H1 (cell line): ENCODE data around the gene DIP2C. TPM values are rescaled to one million over a fixed set of nuclear protein-coding genes. Genes with fewer than 3 reads are reported as not detected.
"Not testable (repeated sequence)": the region's sequence is repeated elsewhere in the genome, so short reads cannot be mapped to it uniquely, and the experiment has no call there.

Experiments
- CTCF ChIA-PET: fragments of 300-600 bp; sonication (Branson Sonifier 250); formaldehyde crosslinking; loops from one replicate; lab custom pipeline; 2021; ENCODE audit not compliant: partially characterized antibody; lab: Charles Lee
- POLR2A ChIA-PET: fragments of 300-600 bp; sonication (Branson Sonifier 250); formaldehyde crosslinking; loops from one replicate; lab custom pipeline; 2021; ENCODE audit warnings: inconsistent platforms; ENCODE audit not compliant: partially characterized antibody; lab: Charles Lee
- DNase-seq, 2 experiments: peaks; one replicate each; pipeline versions ENCODE4 v3.0.0 to v3.0.0-alpha.2; 2010 to 2022; ENCODE audit warnings: low spot score in 2 of 2, low read depth in 1 of 2, mixed read lengths in 1 of 2
- FAIRE-seq: peaks from 2 replicates; lab custom pipeline; 2011; peaks lifted over from hg19 to GRCh38; lab: Jason Lieb, UNC
- H2AFZ ChIP-seq: 2 replicates; pipeline ENCODE4 v1.8.1; 2012; ENCODE audit warnings: low read length, inconsistent platforms
- H2AK5ac ChIP-seq: 2 replicates; pipeline ENCODE4 v1.6.1; 2013; ENCODE audit warnings: low read depth, low read length
- H2BK120ac ChIP-seq: replicated peaks from 2 replicates; pipeline ENCODE3; 2013; ENCODE audit warnings: low read depth, low read length, inconsistent platforms
- H2BK12ac ChIP-seq: 2 replicates; pipeline ENCODE4 v1.6.1; 2013; ENCODE audit warnings: low read depth, low read length
- H2BK15ac ChIP-seq: 2 replicates; pipeline ENCODE4 v1.6.1; 2013; ENCODE audit warnings: low read length
- H2BK20ac ChIP-seq: 2 replicates; pipeline ENCODE4 v1.6.1; 2013; ENCODE audit warnings: low read length
- H2BK5ac ChIP-seq: 2 replicates; pipeline ENCODE4 v1.6.1; 2013; ENCODE audit warnings: low read depth, low read length
- H3K14ac ChIP-seq: 2 replicates; pipeline ENCODE4 v1.6.1; 2013; ENCODE audit warnings: inconsistent platforms; ENCODE audit not compliant: insufficient read length
- H3K18ac ChIP-seq: 2 replicates; pipeline ENCODE4 v1.6.1; 2013; ENCODE audit warnings: low read length; ENCODE audit errors: extremely low read depth
- H3K23ac ChIP-seq: 2 replicates; pipeline ENCODE4 v1.6.1; 2013; ENCODE audit warnings: inconsistent platforms; ENCODE audit not compliant: insufficient read length
- H3K23me2 ChIP-seq: 2 replicates; pipeline ENCODE4 v1.6.1; 2013; ENCODE audit warnings: low read depth, low read length
- H3K27ac ChIP-seq: 2 replicates; pipeline ENCODE4 v1.6.1; 2011; ENCODE audit warnings: low read depth, low read length, inconsistent platforms
- H3K27me3 ChIP-seq, 4 experiments: replicated peaks in 1 of 4; 1 replicate in 1 of 4; 2 replicates in 3 of 4; pipeline versions ENCODE4 v1.6.1 to v1.8.1; 2011 to 2013; ENCODE audit warnings: low read length in 3 of 4, mild to moderate bottlenecking in 3 of 4, inconsistent platforms in 2 of 4, mixed read lengths in 2 of 4, moderate library complexity in 1 of 4; ENCODE audit not compliant: control insufficient read depth in 3 of 4, insufficient read depth in 3 of 4; ENCODE audit errors: extremely low read depth in 1 of 4
- H3K36me3 ChIP-seq, 4 experiments: 2 replicates each; pipeline versions ENCODE4 v1.6.1 to v1.8.1; 2011 to 2013; ENCODE audit warnings: mild to moderate bottlenecking in 4 of 4, low read length in 3 of 4, moderate library complexity in 2 of 4, control low read depth in 1 of 4, inconsistent platforms in 1 of 4; ENCODE audit not compliant: insufficient read depth in 4 of 4, control insufficient read depth in 2 of 4
- H3K4ac ChIP-seq: replicated peaks from 2 replicates; pipeline ENCODE3; 2013; ENCODE audit warnings: low read length, low read depth, mixed read lengths, inconsistent platforms; ENCODE audit not compliant: insufficient read length
- H3K4me1 ChIP-seq, 4 experiments: replicated peaks in 1 of 4; 1 replicate in 1 of 4; 2 replicates in 3 of 4; pipeline versions ENCODE4 v1.6.1 to v1.8.1; 2011 to 2013; ENCODE audit warnings: low read length in 3 of 4, inconsistent platforms in 2 of 4, mixed read lengths in 1 of 4; ENCODE audit not compliant: insufficient read depth in 4 of 4, control insufficient read depth in 3 of 4
- H3K4me2 ChIP-seq, 2 experiments: 2 replicates each; pipeline versions ENCODE4 v1.6.1 to v1.8.1; 2011 to 2013; ENCODE audit warnings: low read depth in 2 of 2, low read length in 2 of 2, control low read depth in 1 of 2, inconsistent platforms in 1 of 2, mild to moderate bottlenecking in 1 of 2; ENCODE audit not compliant: insufficient read depth in 1 of 2
- H3K4me3 ChIP-seq, 4 experiments: fragments of 200-600, 300-600 bp in 1 of 4; sonication (generic), shearing (Covaris generic), sonication (Bioruptor Twin) in 1 of 4; 2 replicates each; pipeline versions ENCODE4 v1.5.1 to v1.8.1; 2011 to 2016; ENCODE audit warnings: low read length in 4 of 4, low read depth in 3 of 4, control low read depth in 2 of 4, inconsistent platforms in 2 of 4, mild to moderate bottlenecking in 2 of 4, mixed read lengths in 1 of 4, moderate library complexity in 1 of 4; ENCODE audit not compliant: insufficient read depth in 2 of 4; ENCODE audit errors: extremely low read depth in 1 of 4
- H3K56ac ChIP-seq: replicated peaks from 2 replicates; pipeline ENCODE3; 2013; ENCODE audit warnings: low read depth, mild to moderate bottlenecking, mixed read lengths, low read length, inconsistent platforms; ENCODE audit not compliant: insufficient read length
- H3K79me1 ChIP-seq: 2 replicates; pipeline ENCODE4 v1.6.1; 2013; ENCODE audit warnings: low read depth, low read length, control low read depth
- H3K79me2 ChIP-seq, 2 experiments: 2 replicates each; pipeline versions ENCODE4 v1.6.1 to v1.8.1; 2012 to 2013; ENCODE audit warnings: low read length in 2 of 2, mild to moderate bottlenecking in 2 of 2, inconsistent platforms in 1 of 2; ENCODE audit not compliant: insufficient read depth in 2 of 2, control insufficient read depth in 1 of 2
- H3K9ac ChIP-seq, 4 experiments: replicated peaks in 1 of 4; 1 replicate in 1 of 4; 2 replicates in 3 of 4; pipeline versions ENCODE4 v1.6.1 to v1.8.1; 2011 to 2013; ENCODE audit warnings: low read depth in 3 of 4, low read length in 3 of 4, control low read depth in 2 of 4, mild to moderate bottlenecking in 2 of 4, moderate library complexity in 2 of 4, inconsistent platforms in 1 of 4; ENCODE audit errors: extremely low read depth in 1 of 4
- H3K9me3 ChIP-seq, 2 experiments: 2 replicates each; pipeline versions ENCODE4 v1.6.1 to v1.8.1; 2012 to 2013; ENCODE audit warnings: mild to moderate bottlenecking in 2 of 2, moderate library complexity in 2 of 2, control low read depth in 1 of 2, inconsistent platforms in 1 of 2, low read depth in 1 of 2, low read length in 1 of 2, mixed read lengths in 1 of 2; ENCODE audit not compliant: insufficient read depth in 2 of 2
- H4K20me1 ChIP-seq, 2 experiments: replicated peaks in 1 of 2; 2 replicates each; pipeline versions ENCODE3 to v1.8.1; 2011 to 2013; ENCODE audit warnings: inconsistent platforms in 2 of 2, low read length in 2 of 2, mild to moderate bottlenecking in 1 of 2; ENCODE audit not compliant: insufficient read depth in 2 of 2, control insufficient read depth in 1 of 2
- H4K5ac ChIP-seq: 2 replicates; pipeline ENCODE4 v1.6.1; 2013; ENCODE audit warnings: low read length, low read depth, mixed read lengths, inconsistent platforms; ENCODE audit not compliant: insufficient read length
- H4K8ac ChIP-seq: 2 replicates; pipeline ENCODE4 v1.8.0; 2013; ENCODE audit warnings: mild to moderate bottlenecking, moderate library complexity, low read length, inconsistent platforms; ENCODE audit not compliant: insufficient read depth; ENCODE audit errors: extremely low read depth
- H4K91ac ChIP-seq: replicated peaks from 2 replicates; pipeline ENCODE3; 2013; ENCODE audit warnings: low read length, mixed read lengths, inconsistent platforms; ENCODE audit not compliant: insufficient read length
- ASH2L ChIP-seq: fragments of 200-600, 300-600 bp; sonication (generic); IDR thresholded peaks from one replicate; pipeline ENCODE4 v1.7.1; 2017; ENCODE audit warnings: low read length
- EZH2 ChIP-seq: fragments of 200-600 bp; sonication (generic); IDR thresholded peaks from 2 replicates; pipeline ENCODE4 v1.7.1; 2012; ENCODE audit warnings: low read depth, mild to moderate bottlenecking, moderate library complexity, low read length, inconsistent platforms; ENCODE audit not compliant: severe bottlenecking
- KDM4A ChIP-seq: IDR thresholded peaks from one replicate; pipeline ENCODE4 v1.7.1; 2012; ENCODE audit warnings: low read depth, mild to moderate bottlenecking, moderate library complexity, low read length, inconsistent platforms; ENCODE audit not compliant: severe bottlenecking
- SAP30 ChIP-seq: fragments of 300-600 bp; sonication (generic); IDR thresholded peaks from 2 replicates; pipeline ENCODE4 v1.7.1; 2012; ENCODE audit warnings: low read length, moderate library complexity, mild to moderate bottlenecking, inconsistent platforms; ENCODE audit not compliant: insufficient read depth, insufficient replicate concordance
- SP1 ChIP-seq: IDR thresholded peaks from 2 replicates; pipeline ENCODE4 v1.6.1; 2011; ENCODE audit warnings: low read depth, low read length
- TBP ChIP-seq: IDR thresholded peaks from 2 replicates; pipeline ENCODE4 v1.6.1; 2011; ENCODE audit warnings: low read depth, low read length, improper control_type of control experiment
- WGBS, 2 experiments: shearing (Covaris generic) in 1 of 2; methylation state at CpG; one replicate each; pipeline versions ENCODE4 v1.1.6 to v1.1.7; 2013 to 2015; ENCODE audit warnings: low lambda C conversion rate in 2 of 2, mixed read lengths in 2 of 2, inconsistent platforms in 1 of 2, low coverage in 1 of 2, missing lambda C conversion rate in 1 of 2; ENCODE audit not compliant: insufficient replicate concordance in 2 of 2, insufficient coverage in 1 of 2, insufficient read length in 1 of 2; ENCODE audit errors: extremely low coverage in 1 of 2, missing lambda C conversion rate in 1 of 2; 5-methylcytosine and 5-hydroxymethylcytosine counted together
- polyA plus RNA-seq, 7 experiments: library from polyadenylated mRNA; depleted of rRNA in 3 of 7; stranded (reverse) in 5 of 7; unstranded in 2 of 7; fragments of >200 nt in 5 of 7; fragments of 200-250 nt in 2 of 7; gene quantifications; 1 replicate in 5 of 7; 2 replicates in 1 of 7; 4 replicates in 1 of 7; pipeline versions ENCODE4 v1.2.1 to v1.2.3, GENCODE V29; 2011 to 2013; ENCODE audit warnings: missing spikeins in 2 of 7, mixed read lengths in 2 of 7
- total RNA-seq: library from RNA; stranded (reverse); fragmentation: NEBNext Ultra II Directional; extraction: Animal tissue kit (Norgen Biotek cat#: 25700); gene quantifications from 2 replicates; pipeline ENCODE4 v1.2.1, GENCODE V29; 2021

DIP2C gene
- total and polyA plus RNA-seq, 2 of the 8 experiments (the other 6 are each of a cell fraction or from before 2014, with no cell fraction given), result 3.8 to 9.3 TPM

DNA sequence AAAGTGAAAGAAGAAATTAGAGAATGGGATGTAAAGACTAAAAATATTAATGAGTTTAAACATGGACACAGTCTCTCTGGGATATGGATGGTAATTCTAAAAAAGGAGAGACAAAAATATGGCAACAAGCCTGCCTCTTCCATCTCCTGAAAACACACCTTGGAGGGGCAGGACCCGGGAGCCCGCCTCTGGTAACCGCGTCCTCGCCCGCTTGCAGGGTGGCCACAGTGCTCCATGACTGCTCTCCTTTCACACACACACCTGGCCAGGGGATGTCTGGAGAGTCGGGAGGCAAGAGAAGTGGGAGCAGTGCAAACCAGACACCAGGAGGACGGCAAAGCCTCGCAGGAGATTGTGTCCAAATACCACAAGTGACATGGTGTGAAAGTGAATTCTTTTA is 387.9 kb downstream of the DIP2C start (continued):
- TF ChIP-seq KDM4A, result no peak
- TF ChIP-seq TBP, result no peak
- TF ChIP-seq SAP30, result no peak
- no peak for TF ChIP-seq SP1
- no peak for TF ChIP-seq EZH2
- TF ChIP-seq ASH2L, result no peak

- 93% methylated on average over 12 of the region's 31 CpGs; no CpG with 5 or more reads in 1 of the 2 experiments for WGBS, 2 experiments
- H3K9ac ChIP-seq, H3K27ac ChIP-seq, H3K79me2 ChIP-seq, H2BK15ac ChIP-seq, H3K4me1 ChIP-seq, CTCF ChIA-PET, H3K4me3 ChIP-seq, H3K4me2 ChIP-seq, H2BK12ac ChIP-seq, H3K14ac ChIP-seq, FAIRE-seq, H4K8ac ChIP-seq, H3K36me3 ChIP-seq, H2BK20ac ChIP-seq, H3K9me3 ChIP-seq, H3K79me1 ChIP-seq, H2AK5ac ChIP-seq, H4K91ac ChIP-seq, H3K56ac ChIP-seq, H2BK120ac ChIP-seq, H3K27me3 ChIP-seq, H4K20me1 ChIP-seq, H3K4ac ChIP-seq, H2BK5ac ChIP-seq, H4K5ac ChIP-seq, H3K23ac ChIP-seq, POLR2A ChIA-PET, DNase-seq, H3K18ac ChIP-seq, H3K23me2 ChIP-seq, H2AFZ ChIP-seq: not testable (repeated sequence)
Observed at GRCh38 chr10:300580-300979, 388.9 kb downstream of the DIP2C start.
